ENCODE data around the gene MEGF11.

The MEGF11 gene

DNA sequence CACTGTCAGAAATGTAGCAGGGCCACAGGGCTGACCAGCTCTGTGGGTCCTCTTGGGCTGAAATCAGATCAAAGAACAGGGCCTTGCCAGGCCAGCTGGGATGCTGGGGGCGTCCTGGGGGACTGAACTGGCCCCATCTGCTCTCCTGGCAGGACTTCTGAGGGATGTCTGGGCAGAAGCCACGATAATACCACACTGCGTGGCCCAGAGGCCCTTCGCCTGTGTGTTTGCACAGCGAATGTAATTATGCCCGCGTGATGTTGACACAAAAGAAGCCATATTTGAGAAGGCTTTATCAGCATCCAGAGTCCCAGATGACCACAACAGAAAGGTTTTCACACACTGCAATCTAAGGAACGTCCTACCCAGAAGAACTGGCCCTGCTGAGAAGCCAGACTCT is 210.3 kb downstream of the MEGF11 start:
- Histone ChIP-seq H3K79me2 (ENCODE audit: low read length) (no peaks in the 10 kb centered on the region), H4K20me1 (ENCODE audit: insufficient read depth, low read length) (no peaks in the 10 kb centered on the region), H3K9me3 (ENCODE audit: insufficient read depth, low read length) (no peaks in the 10 kb centered on the region), H3K4me1 (ENCODE audit: low read length) (no peaks in the 10 kb centered on the region; the same call in 1 of the 2 replicates), H3K4me2 (ENCODE audit: low read length) (no peak overlapping the region), H3K9ac (ENCODE audit: low read length) (no peak overlapping the region), H3K27ac (ENCODE audit: low read length) (no peak overlapping the region), H3K27me3 (ENCODE audit: low read depth, low read length) (peaks cover 63% of the 10 kb centered on the region), H2AFZ (ENCODE audit: low read depth, low read length) (no peak overlapping the region), H3K4me3 (ENCODE audit: low read length) (no peak overlapping the region), H3K36me3 (replicated peaks; ENCODE audit: low read depth, low read length) (no peaks in the 10 kb centered on the region)
- no peak for TF ChIP-seq EZH2phosphoT487 (IDR thresholded peaks at IDR 0.05; ENCODE audit: low read depth)
- TF ChIP-seq, protein P1, sequence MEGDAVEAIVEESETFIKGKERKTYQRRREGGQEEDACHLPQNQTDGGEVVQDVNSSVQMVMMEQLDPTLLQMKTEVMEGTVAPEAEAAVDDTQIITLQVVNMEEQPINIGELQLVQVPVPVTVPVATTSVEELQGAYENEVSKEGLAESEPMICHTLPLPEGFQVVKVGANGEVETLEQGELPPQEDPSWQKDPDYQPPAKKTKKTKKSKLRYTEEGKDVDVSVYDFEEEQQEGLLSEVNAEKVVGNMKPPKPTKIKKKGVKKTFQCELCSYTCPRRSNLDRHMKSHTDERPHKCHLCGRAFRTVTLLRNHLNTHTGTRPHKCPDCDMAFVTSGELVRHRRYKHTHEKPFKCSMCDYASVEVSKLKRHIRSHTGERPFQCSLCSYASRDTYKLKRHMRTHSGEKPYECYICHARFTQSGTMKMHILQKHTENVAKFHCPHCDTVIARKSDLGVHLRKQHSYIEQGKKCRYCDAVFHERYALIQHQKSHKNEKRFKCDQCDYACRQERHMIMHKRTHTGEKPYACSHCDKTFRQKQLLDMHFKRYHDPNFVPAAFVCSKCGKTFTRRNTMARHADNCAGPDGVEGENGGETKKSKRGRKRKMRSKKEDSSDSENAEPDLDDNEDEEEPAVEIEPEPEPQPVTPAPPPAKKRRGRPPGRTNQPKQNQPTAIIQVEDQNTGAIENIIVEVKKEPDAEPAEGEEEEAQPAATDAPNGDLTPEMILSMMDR (IDR thresholded peaks at IDR 0.05; ENCODE audit: low read depth, low read length), result no peak

DNA sequence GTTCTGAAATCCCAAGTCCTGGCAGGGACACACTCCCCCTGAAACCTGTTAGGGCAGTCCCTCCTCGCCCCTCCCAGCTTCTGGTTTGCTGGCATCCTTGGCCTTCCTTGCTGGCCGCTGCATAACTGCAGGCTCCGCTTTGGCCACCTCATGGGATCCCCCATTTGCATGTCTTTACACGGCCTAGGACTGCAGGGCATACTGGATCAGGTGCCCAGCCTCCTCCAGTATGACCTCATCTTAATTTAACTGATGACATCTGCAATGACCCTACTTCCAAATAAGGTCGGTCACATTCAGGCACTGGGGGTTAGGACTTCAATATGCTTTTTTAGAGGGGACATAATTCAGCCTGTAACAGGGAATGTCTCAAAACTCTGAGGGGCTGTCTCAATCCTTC is 210.9 kb downstream of the MEGF11 start:
- Histone ChIP-seq H3K27me3 (ENCODE audit: low read depth, low read length) (peaks cover 70% of the 10 kb centered on the region), H4K20me1 (ENCODE audit: insufficient read depth, low read length) (no peaks in the 10 kb centered on the region), H3K4me1 (ENCODE audit: low read length) (no peaks in the 10 kb centered on the region; the same call in 1 of the 2 replicates), H3K4me2 (ENCODE audit: low read length) (no peak overlapping the region), H3K79me2 (ENCODE audit: low read length) (no peaks in the 10 kb centered on the region), H3K9ac (ENCODE audit: low read length) (no peak overlapping the region), H3K9me3 (ENCODE audit: insufficient read depth, low read length) (no peaks in the 10 kb centered on the region), H3K36me3 (replicated peaks; ENCODE audit: low read depth, low read length) (no peaks in the 10 kb centered on the region), H3K27ac (ENCODE audit: low read length) (no peak overlapping the region), H2AFZ (ENCODE audit: low read depth, low read length) (no peak overlapping the region), H3K4me3 (ENCODE audit: low read length) (no peak overlapping the region)
- TF ChIP-seq, protein P1 (IDR thresholded peaks at IDR 0.05; ENCODE audit: low read depth, low read length), result no peak

DNA sequence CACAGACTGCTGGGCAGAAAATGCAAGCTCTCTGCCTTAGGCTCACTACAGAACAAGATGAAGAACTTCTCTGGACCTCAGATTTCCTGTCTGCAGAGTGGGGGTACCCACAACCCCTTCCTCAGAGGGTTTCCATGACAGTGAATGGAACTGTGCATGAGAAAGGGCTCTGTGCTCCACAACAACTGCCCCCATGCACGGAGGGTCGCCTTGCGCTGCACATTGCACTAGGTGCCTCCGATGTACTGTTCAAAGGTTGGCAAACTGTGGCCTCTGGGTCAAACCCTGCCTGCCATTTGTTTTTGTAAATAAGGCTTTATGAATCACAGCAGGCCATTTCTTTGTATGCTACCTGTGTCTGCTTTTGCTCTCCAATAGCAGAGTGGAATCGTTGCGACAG is 212.3 kb downstream of the MEGF11 start:
- no peak overlapping the region for H3K27ac ChIP-seq (ENCODE audit: low read length)
- TF ChIP-seq, protein P1 (IDR thresholded peaks at IDR 0.05; ENCODE audit: low read depth, low read length), result no peak
- no peak for TF ChIP-seq EZH2phosphoT487 (IDR thresholded peaks at IDR 0.05; ENCODE audit: low read depth)
- H3K9ac ChIP-seq (ENCODE audit: low read length), result no peak overlapping the region
- H3K9me3 ChIP-seq (ENCODE audit: insufficient read depth, low read length), result no peaks in the 10 kb centered on the region
- no peak overlapping the region for H3K4me2 ChIP-seq (ENCODE audit: low read length)
- no peaks in the 10 kb centered on the region for H3K79me2 ChIP-seq (ENCODE audit: low read length)
- no peak overlapping the region for H2AFZ ChIP-seq (ENCODE audit: low read depth, low read length)
- H3K27me3 ChIP-seq (ENCODE audit: low read depth, low read length), result peaks cover 83% of the 10 kb centered on the region
- H3K4me1 ChIP-seq (ENCODE audit: low read length), result no peaks in the 10 kb centered on the region
- H3K4me3 ChIP-seq (ENCODE audit: low read length), result no peak overlapping the region
- H4K20me1 ChIP-seq (ENCODE audit: insufficient read depth, low read length), result no peaks in the 10 kb centered on the region; the same call in 1 of the 2 replicates
- H3K36me3 ChIP-seq (replicated peaks; ENCODE audit: low read depth, low read length), result no peaks in the 10 kb centered on the region

DNA sequence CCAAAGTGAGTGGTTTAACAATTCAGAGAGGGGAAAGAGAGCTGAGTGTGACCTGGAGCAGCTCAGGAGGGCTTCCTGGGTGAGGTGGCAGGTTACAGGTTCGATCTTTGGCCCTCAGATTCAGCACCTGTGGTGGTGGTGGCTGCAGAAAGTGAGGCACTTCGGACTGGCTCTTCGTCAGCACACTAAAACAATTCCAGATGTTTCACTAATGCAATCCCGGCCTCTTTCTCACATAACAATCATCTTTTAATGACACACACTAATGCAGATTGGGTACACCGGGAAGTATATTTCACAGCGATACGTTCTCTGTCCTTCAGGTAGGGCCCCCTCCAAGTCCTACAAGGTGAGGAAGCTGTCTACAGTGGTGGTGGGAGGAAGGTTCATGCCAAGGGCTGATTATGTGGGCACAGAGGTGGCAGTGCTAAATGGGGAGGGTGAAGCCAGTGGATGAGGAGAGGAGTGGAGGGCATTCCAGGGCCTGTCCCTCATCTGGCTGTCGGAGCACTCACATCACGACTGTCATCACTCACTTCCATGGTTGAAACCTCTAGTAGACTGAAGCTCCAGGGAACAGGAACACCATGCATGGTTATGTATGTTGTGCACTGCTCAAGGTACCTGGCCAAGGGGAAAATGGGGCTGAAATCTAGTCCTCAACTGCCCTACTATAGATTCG is 213.2 kb downstream of the MEGF11 start:
- no peaks in the 10 kb centered on the region; the same call in 1 of the 2 replicates for H4K20me1 ChIP-seq (ENCODE audit: insufficient read depth, low read length)
- H3K9ac ChIP-seq (ENCODE audit: low read length), result no peak overlapping the region
- H3K79me2 ChIP-seq (ENCODE audit: low read length), result no peaks in the 10 kb centered on the region
- H3K9me3 ChIP-seq (ENCODE audit: insufficient read depth, low read length), result no peaks in the 10 kb centered on the region
- H3K27me3 ChIP-seq (ENCODE audit: low read depth, low read length), result peaks cover 89% of the 10 kb centered on the region
- no peak overlapping the region for H3K27ac ChIP-seq (ENCODE audit: low read length)
- H2AFZ ChIP-seq (ENCODE audit: low read depth, low read length), result no peak overlapping the region
- TF ChIP-seq, protein P1 (IDR thresholded peaks at IDR 0.05; ENCODE audit: low read depth, low read length), result no peak
- no peak for TF ChIP-seq EZH2phosphoT487 (IDR thresholded peaks at IDR 0.05; ENCODE audit: low read depth)
- no peaks in the 10 kb centered on the region for H3K4me1 ChIP-seq (ENCODE audit: low read length)
- no peak overlapping the region for H3K4me2 ChIP-seq (ENCODE audit: low read length)
- no peak overlapping the region for H3K4me3 ChIP-seq (ENCODE audit: low read length)
- H3K36me3 ChIP-seq (replicated peaks; ENCODE audit: low read depth, low read length), result no peaks in the 10 kb centered on the region

Measured in OCI-LY3 (cell line).